Stimulated activated CD4-positive, alpha-beta T cell treated with anti-CD3 and anti-CD28 coated beads, Interleukin-1b, Interleukin-23, amount 100 ng/mL, for 4 hours (primary cell): ENCODE results near the gene DAPK2.

Source experiments
- DNase-seq, 2 donors: peaks; one replicate each; pipeline ENCODE4 v3.0.0-alpha.2; 2020; ENCODE audit warnings: low read depth in 2 of 2

Gene DAPK2

DNA sequence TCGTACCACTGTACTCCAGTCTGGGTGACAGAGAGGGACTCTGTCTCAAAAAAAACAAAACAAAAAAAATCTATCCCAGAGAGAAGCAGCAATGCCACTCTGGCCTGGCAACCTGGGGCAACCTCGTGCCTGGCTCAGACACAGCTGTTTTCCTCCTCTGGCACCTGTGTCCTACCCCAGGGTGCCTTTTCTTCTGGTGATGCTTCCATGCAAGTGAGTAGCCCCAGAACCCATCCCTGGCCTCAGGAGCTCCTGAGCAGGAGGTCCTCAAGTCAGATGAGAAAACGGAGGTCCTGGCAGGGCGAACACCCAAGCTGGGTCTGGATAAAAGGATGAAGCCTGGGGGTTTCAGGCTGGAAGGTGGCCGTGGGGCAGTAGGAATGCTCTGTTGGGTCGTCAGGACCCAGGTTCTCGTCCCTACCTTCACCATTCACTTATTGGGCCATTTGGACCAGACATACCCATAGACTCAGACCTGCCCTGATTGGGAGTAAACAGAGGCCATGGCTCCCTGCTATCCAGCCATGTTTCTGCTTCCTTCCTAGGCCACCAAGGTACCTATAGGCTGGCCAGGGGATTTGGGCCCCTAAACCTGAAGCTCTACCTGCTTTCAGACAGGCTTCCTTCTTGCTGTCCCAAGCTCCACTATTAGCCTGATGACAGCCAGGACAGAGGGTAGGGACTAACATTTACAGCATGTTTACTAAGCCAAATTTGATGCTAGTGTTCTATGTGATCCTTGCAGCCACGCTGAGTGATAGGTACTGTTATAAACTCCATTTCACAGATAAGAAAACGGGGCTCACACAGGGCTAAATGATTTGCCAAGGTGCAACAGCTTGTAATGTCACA is 102.2 kb downstream of the DAPK2 start:
- DNase-seq, result no peak

DNA sequence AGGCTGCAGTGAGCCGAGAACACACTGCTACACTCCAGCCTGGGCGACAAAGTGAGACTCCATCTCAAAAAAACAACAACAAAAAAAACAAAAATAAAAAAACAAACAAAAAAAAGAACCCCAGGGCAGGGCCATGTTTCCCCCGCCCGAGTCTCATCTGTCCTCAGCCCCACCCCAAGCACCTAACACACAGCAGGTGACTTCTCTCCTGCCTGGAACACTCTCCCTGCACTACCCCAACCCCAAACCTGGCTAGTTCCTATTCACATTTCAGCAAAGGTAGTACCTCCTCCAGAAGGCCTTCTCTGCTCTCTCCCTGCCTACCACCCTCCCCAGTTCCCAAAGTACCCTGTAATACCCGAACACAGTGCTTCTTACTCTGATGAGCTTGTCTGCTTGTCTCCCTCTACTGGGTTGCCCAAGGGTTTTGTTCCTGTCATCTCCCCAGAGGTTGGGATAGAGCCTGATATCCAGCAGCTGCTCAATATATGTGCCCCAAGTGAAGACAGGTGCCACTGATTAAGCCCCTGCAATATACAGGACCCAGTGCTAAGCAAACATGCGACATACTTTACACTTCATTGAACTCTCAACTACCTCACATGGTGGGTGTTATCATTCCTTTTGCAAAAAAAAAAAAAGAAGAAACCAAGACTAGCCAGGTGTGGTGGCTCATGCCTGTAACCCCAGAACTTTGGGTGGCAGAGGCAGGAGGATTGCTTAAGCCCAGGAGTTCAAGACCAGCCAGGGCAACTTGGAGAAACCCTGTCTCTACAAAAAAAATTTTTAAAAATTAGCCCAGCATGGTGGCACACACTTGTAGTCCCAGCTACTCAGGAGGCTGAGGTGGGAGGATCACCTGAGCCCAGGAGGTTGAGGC is 103.6 kb downstream of the DAPK2 start:
- DNase-seq, result no peak

DNA sequence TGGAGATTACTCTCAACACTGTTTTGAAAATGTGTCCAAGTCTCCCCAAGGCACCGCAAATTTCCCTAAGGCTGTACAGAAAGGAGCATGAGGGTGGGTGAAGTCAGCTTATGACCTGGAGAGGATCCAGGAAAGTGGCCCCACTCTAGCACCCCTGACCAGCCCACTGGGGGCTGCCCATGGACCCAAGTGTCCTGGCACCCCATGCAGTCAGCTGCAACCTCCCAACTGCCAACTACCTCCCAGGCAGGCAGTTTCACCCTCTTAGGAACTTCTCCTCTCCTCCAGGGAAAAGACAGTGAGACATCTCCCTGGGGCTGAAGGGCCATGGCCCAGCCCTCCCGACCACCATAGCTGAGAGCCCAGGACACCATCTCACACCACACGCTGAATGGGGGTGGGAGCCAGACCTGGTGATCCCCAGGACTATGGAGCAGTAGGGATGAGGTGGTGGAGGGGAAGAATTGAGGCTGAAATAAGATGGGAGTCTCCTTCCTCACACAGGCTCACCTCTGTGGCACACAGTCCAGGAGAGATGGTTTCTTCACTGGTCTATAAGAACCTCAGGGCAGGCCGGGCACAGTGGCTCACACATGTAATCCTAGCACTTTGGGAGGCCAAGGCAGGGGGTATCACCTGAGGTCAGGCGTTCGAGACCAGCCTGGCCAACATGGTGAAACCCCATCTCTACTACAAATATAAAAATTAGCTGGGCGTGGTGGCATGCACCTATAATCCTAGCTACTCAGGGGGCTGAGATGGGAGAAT is 104.4 kb downstream of the DAPK2 start:
- no peak for DNase-seq

DNA sequence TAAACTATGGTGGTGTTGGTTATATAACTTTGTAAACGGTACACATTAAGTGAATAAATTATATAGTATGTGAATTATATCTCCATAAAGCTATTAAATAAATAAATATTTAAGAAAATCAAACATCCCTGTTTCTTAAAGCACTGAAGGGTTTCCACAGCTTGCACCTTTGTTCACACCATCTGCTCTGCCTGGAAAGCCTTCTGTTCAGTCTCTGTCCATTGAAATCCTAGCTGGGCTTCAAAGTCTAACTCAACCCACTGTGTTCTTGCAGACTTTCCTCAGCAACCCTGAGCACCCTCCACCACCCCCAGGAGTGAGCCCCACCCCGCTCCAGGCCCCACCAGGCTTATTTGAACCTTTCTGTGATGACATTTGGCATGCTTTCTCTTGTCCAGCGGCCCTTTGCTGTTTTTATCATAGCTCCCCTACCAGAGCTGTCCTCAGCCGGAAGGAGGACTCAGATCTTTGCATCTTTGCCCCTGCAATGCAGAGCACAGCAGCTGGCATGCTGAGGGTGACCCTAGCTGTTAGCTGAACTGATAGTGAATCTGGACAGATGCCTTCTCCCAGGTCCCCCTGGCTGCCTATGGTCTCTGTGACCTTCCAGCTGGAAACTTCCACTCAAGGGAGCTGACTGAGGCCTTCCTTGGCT is 105.2 kb downstream of the DAPK2 start:
- DNase-seq, result no peak

DNA sequence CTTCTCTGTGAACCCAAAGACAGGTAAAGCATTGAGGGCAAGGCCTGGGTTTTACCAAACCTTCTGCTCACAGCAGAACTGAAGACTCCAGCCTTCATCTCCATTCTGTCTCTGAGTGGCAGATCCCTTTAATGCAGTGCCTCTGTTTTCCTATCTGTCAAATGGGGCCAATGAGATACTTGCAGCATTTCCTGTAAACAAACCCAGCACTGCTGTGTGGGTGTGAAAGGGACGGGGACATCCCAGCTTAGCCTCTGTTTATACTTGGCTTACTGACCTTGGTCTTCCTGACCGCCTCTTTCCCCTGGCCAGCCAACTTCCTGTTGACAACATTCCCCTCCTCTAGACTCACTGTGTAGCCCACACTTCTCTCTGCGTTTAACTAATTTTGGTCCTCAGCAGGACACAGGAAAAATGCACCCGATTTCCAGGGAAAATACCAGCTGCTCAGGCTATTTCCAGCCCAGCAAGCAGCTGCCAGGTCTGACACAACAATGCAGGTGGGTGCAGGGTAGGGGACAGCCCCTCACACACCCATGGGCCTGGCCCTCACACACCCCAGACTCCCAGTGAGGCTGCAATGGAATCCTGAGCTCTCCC is 106.7 kb downstream of the DAPK2 start:
- no peak for DNase-seq

DNA sequence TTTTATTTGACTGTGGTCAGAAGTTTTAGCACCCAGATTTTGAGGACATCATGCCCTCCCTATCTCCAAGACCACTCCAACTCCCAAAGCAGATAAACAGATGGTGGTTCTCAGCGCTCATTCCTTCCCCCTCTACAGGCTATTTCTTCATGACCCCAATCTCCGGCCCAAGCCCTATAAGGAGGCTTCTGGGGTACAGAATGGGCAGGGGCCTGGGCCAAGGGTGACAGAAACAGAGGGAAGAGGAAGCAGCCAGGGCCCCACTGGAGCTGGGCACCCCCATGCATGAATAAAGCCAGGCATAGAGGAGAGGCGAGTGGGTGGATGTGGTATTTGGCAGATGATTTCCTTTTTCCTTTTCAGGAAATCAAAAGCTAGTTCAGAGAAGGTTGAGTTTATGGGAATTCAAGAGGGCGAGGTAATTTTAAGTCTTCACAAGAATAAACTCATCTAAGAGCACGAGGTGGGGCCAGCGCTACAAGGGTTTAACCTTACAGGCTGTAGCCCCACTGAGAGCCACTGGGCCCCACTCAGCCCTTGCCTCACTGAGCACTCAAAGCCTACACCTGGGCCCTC is 107.7 kb downstream of the DAPK2 start:
- DNase-seq, result no peak

DNA sequence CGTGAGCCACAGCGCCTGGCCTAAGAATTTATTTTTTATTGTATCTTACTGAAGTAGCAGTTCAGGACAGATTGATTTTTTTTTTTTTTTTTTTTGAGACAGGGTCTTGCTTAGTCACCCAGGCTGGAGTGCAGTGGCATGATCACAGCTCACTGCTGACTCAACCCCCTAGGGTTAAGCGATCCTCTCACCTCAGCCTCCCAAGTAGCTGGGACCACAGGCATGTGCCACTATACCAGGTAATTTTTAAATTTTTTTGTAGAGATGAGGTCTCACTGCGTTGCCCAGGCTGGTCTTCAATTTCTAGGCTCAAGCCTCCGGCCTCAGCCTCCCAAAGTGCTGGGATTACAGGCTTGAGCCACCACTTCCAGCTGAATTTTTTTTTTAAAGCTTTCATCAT is 112.8 kb downstream of the DAPK2 start:
- DNase-seq, result no peak

DNA sequence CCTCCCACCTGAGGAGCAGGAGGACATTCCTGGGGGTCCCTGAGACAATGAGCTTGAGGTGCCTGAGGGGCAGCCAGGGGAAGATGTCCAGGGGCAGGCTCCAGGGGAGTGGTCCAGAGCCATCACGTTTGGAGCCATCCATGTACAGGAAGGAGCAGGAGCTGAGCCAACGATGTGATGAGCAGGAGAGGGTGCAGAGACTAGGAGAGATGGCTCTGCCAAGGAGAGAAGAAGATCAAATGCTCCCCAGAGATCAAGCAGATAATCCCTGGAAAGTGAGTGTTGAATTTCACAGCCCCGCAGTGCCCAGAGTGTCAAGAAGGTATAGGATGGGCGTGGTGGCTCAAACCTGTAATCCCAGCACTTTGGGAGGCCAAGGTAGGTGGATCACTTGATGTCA is 114.7 kb downstream of the DAPK2 start:
- no peak for DNase-seq

DNA sequence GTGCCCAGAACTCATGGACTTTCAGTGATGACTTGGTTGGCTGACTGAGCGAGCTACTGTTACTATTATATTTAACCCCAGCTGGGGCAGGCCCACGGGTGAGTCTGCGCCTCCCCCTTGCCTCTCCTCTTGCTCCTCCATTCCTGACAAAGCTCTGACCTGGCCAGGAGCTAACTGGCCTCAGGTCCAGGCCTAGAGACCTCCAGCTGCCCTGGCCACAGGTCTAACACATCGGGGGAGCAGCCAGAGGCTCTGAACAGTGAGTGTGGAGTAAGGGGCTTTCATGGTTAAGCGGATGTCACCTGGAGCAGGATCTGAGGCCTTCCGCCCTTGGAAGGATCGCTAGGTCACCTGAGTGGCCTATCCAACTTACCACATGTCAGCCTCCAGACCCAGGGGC is 116.3 kb downstream of the DAPK2 start:
- DNase-seq, result no peak

DNA sequence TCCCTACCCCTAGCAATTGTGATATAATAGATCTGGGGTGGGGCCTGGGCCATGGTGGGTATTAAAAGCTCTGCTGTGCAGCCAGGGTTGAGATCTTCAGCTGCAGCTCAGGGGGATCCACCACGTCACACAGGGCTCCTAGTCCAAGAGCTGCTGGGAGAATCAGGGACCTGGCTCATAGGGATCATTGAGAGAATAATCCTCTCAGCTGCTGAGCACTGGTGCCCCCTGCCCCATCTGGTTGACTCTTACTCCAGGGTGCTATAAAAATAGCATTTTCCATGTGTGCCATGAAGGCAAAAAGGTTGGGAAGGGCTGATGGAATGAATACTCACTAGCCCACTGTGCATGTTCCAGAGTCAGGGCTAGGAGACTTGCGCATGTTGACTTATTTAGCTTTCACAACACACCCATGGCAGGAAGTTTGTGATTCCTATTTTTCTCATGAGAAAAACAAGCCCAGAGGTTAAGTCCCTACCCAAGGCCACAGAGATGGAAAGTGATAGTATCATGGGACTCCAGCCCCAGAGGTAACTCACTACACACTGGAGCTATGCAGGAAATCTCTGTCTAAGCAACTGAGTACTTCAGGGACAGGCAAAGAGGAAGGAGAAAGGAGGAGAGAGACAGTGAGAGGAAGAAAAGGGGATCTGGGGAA is 118.0 kb downstream of the DAPK2 start:
- DNase-seq, result no peak

DNA sequence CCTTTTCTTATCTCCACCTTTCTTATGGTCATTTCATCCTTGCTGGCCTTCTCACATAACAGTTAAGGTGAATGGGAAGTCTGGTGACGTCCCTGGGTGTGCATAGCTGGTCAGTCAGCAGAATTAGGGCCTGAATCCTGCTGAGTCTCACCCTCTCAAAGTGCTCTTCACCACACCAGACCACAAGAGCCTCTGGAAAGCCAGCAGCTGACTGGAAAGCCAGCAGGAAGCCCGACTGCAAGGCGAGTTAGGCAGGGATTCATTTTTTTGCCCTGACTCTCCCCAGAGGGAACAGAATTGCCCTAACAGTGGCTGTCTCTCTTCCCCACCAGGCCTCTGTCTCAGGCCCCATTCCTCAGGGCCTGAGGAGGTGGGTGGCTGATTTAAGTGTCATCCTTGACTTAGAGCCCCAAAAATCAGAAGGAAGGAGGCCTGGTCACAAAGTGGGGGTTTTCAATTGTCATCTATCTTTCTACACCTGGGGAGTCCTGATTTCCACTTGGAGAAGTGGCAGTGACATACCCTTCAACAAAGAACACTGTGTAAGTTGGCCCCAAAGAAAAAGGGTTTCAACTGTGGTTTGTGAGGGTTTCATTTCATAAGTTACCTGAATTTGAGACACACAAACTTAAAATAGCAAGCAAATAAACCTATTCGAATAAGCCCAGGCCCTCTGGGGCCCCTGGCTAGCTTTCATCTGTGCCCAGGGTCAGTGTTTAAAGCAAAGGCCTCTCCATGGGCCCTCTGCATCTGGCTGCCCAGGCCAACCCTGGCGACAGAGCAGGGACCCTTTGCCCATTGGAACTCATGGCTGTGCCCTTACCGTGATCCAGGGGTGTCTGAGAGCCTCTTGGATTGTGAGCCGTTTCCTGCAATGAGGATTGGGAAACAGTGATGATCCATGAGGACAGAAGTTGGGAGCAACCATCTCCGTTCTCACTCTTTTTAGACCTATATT is 122.0 kb downstream of the DAPK2 start:
- DNase-seq, result no peak

DNA sequence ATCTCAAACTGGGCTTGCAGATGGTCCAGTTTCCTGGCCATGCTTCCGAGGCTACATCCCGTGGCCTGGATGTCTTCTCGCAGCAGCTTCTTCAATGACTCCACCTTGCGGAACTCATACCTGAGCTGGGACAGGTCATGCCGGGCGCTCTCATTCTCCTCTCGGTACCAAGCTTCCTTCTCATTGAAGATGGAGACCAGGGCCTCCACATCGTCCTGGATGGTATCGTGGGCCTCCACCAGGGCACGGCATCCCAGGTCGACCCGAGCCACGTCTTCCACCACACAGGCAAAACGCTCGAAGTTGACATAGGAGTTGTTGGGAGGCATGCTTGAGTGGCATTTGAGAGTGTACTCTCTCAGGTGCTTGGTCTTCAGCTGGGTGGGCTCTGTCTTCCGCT is 123.4 kb downstream of the DAPK2 start:
- no peak for DNase-seq

DNA sequence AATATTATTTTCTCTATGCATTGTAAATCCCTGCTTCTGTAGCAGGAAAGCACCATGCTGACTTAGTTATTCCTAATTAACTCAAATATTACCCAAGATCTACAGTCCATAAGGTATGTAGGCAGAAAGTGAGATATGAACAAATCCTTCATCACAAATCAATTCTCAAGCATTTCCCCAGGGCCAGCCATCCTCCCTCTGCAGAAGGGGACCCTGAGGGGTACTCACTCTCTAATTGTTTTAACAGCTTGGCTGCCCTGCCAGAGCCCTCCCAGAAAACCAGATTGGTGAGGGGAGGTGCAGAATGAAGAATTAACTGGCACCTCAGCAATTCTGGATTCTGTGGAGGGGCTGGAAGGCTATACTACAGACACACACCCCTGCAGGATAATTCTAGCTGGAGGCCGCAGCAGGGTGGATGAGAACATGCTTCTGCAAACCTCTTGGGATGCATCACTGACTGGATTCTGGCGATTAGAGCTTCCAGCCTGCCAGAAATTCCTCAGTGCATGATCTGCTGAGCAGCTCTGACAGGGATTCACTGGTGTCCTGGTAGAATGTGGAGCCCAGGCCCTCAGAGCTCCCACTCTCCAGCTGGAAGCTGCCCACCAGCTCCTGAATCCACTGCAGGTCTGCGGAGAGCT is 123.9 kb downstream of the DAPK2 start:
- no peak for DNase-seq

DNA sequence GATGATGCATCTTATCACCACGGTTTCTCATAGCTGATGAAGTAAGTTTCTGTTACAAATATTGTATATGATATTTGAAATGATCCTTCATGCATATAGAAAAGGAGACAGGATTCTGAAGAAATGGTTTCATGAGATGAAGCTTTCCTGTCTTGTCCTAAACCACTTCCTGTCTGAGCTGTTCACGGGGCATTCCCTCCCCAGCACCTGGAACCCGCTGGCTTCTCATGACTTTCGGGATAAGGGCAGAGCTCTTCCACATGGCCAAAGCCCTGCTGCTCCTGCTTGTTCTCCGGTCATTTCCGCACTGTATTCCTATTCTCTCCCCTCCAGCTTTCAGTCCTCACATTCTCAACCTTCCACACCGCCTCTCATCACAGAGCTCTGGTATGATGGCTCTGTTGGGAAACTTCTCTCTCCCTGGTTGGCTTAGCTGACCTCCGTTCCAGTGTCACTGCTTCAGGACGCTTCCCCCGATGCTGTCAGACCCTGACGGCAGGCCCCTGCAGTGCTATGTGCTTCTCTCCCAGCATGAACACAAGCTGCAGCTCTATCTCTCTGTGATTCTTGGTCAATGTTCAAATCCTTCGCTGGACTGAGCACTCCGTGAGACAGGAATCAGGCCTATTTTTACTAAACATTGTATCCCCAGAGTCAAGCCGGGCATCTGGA is 125.6 kb downstream of the DAPK2 start:
- DNase-seq, result no peak

DNA sequence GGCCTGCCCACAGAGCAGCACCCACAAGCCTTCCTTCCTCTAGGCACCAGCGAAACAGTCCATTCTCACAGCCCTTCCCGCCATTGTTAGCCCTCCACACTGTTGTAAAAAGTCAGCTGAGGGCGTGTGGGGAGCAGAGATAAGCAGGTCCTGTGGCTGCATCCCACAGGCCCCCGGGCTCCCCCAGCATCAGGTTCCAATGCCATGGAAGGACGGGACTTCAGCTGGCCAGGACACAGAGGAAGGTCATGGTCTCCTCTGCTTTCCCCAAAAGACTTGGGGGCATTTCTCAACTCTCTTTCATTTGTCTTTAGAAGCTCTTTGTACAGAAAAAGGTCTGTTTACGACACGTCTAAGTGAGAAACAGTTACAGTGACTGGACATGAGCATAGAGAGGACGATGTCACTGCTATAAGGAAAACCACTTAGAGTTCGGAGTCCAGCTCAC is 127.4 kb downstream of the DAPK2 start:
- DNase-seq, result no peak

DNA sequence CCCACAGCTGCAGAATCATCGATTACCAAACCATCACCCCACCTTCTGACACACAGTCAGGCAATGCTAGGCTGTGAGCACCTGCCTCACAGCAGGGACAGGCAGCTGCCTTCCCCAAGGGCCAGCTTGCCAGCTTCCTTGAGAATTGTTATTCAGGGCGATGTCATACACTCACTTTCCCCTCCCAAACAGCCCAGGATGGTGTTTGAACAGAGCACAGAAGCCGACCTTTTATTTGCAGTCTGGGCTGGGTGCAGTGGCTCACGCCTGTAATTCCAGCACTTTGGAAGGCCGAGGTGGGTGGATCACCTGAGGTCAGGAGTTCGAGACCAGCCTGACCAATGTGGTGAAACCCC is 128.0 kb downstream of the DAPK2 start:
- no peak for DNase-seq

DNA sequence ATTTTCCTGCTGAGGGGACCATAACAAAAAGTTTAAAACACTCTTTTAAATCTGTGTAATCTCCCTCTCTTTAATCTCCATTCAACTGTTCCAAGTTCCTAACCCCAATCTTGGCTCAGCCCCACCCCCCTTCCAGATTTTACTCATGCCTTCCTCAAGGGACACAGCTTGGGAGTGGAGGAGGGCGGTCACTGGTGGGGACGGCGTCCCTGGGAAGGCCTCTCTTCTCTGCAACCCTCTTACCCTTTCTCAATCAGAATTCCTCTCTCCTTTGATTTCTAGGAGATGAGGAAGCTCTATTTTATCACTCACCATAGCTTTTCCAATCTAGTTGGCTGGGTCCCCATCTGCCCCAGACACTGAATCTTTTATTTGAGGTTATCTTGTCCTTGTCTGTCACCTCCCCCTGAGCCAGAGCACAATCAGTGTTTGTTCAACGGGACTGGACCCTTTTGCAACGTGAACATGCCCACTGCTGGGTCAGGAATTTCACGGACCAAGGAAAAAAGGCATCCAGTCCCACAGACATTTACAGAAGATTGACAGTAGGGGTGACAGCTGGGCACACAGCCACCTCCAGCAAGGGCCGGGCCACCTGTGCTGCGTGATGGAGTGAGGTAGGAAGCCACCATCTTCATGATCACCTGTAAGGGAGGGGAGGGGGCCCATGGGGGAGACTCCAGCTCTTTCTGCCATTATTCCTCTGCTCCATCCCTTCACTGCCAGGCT is 128.5 kb downstream of the DAPK2 start:
- no peak for DNase-seq
